ENCODE measurements around the gene MAN2A2. TPM values are rescaled to one million over a fixed set of nuclear protein-coding genes. Genes with fewer than 3 reads are reported as not detected.

Gene MAN2A2
- total RNA-seq, 1 experiment from 2014 or later: 27.4 TPM

GRCh38 chr15:90860942-90861675 lies 42.0 kb upstream of the MAN2A2 start:
- Histone ChIP-seq H2BK12ac (ENCODE audit: insufficient read length, low read depth, low read length) (no peak overlapping the region), H3K79me2 (ENCODE audit: insufficient read depth, low read length) (no peaks in the 10 kb centered on the region), H3K4me2 (ENCODE audit: insufficient read depth, insufficient read length, low read length) (no peak overlapping the region), H2BK20ac (ENCODE audit: low read depth, low read length, poor library complexity, severe bottlenecking) (no peak overlapping the region), H2BK15ac (ENCODE audit: low read depth, low read length) (no peak overlapping the region), H3K56ac (ENCODE audit: insufficient read length, low read depth, low read length) (no peak overlapping the region), H4K20me1 (ENCODE audit: control insufficient read depth, insufficient read depth, insufficient read length) (no peaks in the 10 kb centered on the region), H3K79me1 (ENCODE audit: insufficient read depth, low read depth, low read length, poor library complexity, severe bottlenecking) (no peaks in the 10 kb centered on the region), H2BK120ac (ENCODE audit: low read depth, low read length, poor library complexity, severe bottlenecking) (no peak overlapping the region), H3T11ph (ENCODE audit: low read length) (no peak overlapping the region), H2BK5ac (ENCODE audit: insufficient read length, low read length) (no peak overlapping the region), H3K4me1 (ENCODE audit: insufficient read depth, low read length) (peaks cover 2% of the 10 kb centered on the region; the same call in 1 of the 2 replicates), H2AK5ac (ENCODE audit: insufficient read length, low read length) (no peak overlapping the region), H3K23me2 (ENCODE audit: insufficient read length, low read depth, low read length, poor library complexity, severe bottlenecking) (no peaks in the 10 kb centered on the region), H3K4ac (ENCODE audit: low read depth, low read length) (no peak overlapping the region), H2AFZ (ENCODE audit: low read length) (no peak overlapping the region), H3K9me3 (ENCODE audit: control insufficient read depth, low read depth, low read length) (no peaks in the 10 kb centered on the region), H3K23ac (ENCODE audit: insufficient read length, low read depth, low read length) (no peak overlapping the region), H4K8ac (replicated peaks; ENCODE audit: insufficient read length, low read depth, low read length) (no peak overlapping the region), H3K27ac (ENCODE audit: insufficient read length, low read depth, low read length) (no peak overlapping the region), H3K18ac (ENCODE audit: insufficient read length, low read depth, low read length) (no peak overlapping the region), H3K9ac (ENCODE audit: extremely low read depth, insufficient read length, low read length) (no peak overlapping the region), H3K14ac (ENCODE audit: insufficient read depth, low read length) (no peak overlapping the region), H3K27me3 (ENCODE audit: insufficient read depth, low read length) (no peaks in the 10 kb centered on the region), H4K5ac (ENCODE audit: insufficient read length, low read depth, low read length) (no peak overlapping the region), H4K91ac (ENCODE audit: insufficient read length, low read depth, low read length) (no peak overlapping the region)
- no CpG with 5 or more reads among the region's 14 CpGs for WGBS (ENCODE audit: extremely low coverage, insufficient read length, low lambda C conversion rate)
- Mint-ChIP-seq H3K9me3 (no peaks in the 10 kb centered on the region; a peak in 1 of 5 replicates), H3K36me3 (ENCODE audit: insufficient read depth in 1 of 3, low read depth in 3 of 3) (no peaks in the 10 kb centered on the region), H3K27me3 (ENCODE audit: low read depth) (no peaks in the 10 kb centered on the region), H3K27ac (no peak overlapping the region; a peak in 1 of 7 replicates), H3K4me3 (no peak overlapping the region), H3K4me1 (peaks cover 9% of the 10 kb centered on the region in 2 experiments)
- DNase-seq: no peak
- TF ChIP-seq, protein P1, sequence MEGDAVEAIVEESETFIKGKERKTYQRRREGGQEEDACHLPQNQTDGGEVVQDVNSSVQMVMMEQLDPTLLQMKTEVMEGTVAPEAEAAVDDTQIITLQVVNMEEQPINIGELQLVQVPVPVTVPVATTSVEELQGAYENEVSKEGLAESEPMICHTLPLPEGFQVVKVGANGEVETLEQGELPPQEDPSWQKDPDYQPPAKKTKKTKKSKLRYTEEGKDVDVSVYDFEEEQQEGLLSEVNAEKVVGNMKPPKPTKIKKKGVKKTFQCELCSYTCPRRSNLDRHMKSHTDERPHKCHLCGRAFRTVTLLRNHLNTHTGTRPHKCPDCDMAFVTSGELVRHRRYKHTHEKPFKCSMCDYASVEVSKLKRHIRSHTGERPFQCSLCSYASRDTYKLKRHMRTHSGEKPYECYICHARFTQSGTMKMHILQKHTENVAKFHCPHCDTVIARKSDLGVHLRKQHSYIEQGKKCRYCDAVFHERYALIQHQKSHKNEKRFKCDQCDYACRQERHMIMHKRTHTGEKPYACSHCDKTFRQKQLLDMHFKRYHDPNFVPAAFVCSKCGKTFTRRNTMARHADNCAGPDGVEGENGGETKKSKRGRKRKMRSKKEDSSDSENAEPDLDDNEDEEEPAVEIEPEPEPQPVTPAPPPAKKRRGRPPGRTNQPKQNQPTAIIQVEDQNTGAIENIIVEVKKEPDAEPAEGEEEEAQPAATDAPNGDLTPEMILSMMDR (conservative IDR thresholded peaks at IDR 0.05): no peak

Data from H9 (cell line).